Panc1 (cell line): ENCODE data around the gene CDK11B. TPM values are rescaled to one million over a fixed set of nuclear protein-coding genes. Genes with fewer than 3 reads are reported as not detected.
A peak's percentile ranks its signal among the peaks of the same experiment; 100 is the strongest.

Source experiments
- ATAC-seq: fragments of 200-7000 bp; cut with Tn5 transposase; 2 replicates; pipeline ENCODE4 v1.9.1; 2020; ENCODE audit warnings: mild to moderate bottlenecking, moderate library complexity
- BruUV-seq: library from RNA; stranded (reverse); fragments of 400-500 nt; replicated peaks from 2 replicates; lab custom pipeline; 2021; lab: Mats Ljungman, UMichigan
- CTCF ChIA-PET: fragments of 300-600 bp; sonication (Branson Sonifier 250); formaldehyde crosslinking; loops from one replicate; lab custom pipeline; 2022; ENCODE audit warnings: antibody characterized with exemption; lab: Charles Lee
- POLR2A ChIA-PET: fragments of 300-600 bp; sonication (Branson Sonifier 250); formaldehyde crosslinking; loops from one replicate; lab custom pipeline; 2022; ENCODE audit warnings: antibody characterized with exemption; lab: Charles Lee
- DNase-seq: peaks from one replicate; pipeline ENCODE4 v3.0.0-alpha.2; 2010; ENCODE audit warnings: low read depth, low spot score
- H3K27ac ChIP-seq: 2 replicates; pipeline ENCODE4 v1.5.1; 2011; ENCODE audit warnings: mild to moderate bottlenecking, low read length, inconsistent platforms
- H3K27me3 ChIP-seq: fragments of 200-500 bp; sonication (Bioruptor generic); 2 replicates; pipeline ENCODE4 v1.6.0; 2014; ENCODE audit warnings: low read length, inconsistent platforms; ENCODE audit not compliant: control insufficient read depth, insufficient read depth
- H3K36me3 ChIP-seq: fragments of 200-500 bp; sonication (Bioruptor generic); 2 replicates; pipeline ENCODE4 v1.5.1; 2014; ENCODE audit warnings: inconsistent platforms, mild to moderate bottlenecking, low read length, moderate library complexity; ENCODE audit not compliant: control insufficient read depth, insufficient read depth
- H3K4me1 ChIP-seq: 2 replicates; pipeline ENCODE4 v1.5.1; 2011; ENCODE audit warnings: inconsistent platforms, mild to moderate bottlenecking, low read length, moderate library complexity; ENCODE audit not compliant: control insufficient read depth, insufficient read depth
- H3K4me3 ChIP-seq, 2 experiments: 2 replicates each; pipeline ENCODE4 v1.5.1; 2011 to 2012; ENCODE audit warnings: low read depth in 2 of 2, low read length in 2 of 2, mild to moderate bottlenecking in 2 of 2, inconsistent platforms in 1 of 2, moderate library complexity in 1 of 2
- H3K9me3 ChIP-seq: fragments of 200-500 bp; sonication (Bioruptor generic); 2 replicates; pipeline ENCODE4 v1.5.1; 2014; ENCODE audit warnings: low read depth, mild to moderate bottlenecking, inconsistent platforms, low read length, moderate library complexity; ENCODE audit not compliant: control insufficient read depth, insufficient read depth
- CTCF ChIP-seq: fragments of 450-650 bp; IDR thresholded peaks from 2 replicates; pipeline ENCODE4 v1.5.1; 2017; ENCODE audit warnings: mild to moderate bottlenecking
- POLR2AphosphoS5 ChIP-seq: IDR thresholded peaks from 2 replicates; pipeline ENCODE4 v1.6.1; 2012; ENCODE audit warnings: mild to moderate bottlenecking, low read depth, low read length, moderate library complexity
- SIN3A ChIP-seq: IDR thresholded peaks from 2 replicates; pipeline ENCODE4 v1.6.1; 2012; ENCODE audit warnings: low read depth, mild to moderate bottlenecking, low read length, moderate library complexity, borderline replicate concordance; ENCODE audit not compliant: insufficient read depth
- TCF7L2 ChIP-seq: IDR thresholded peaks from 2 replicates; pipeline ENCODE4 v1.6.1; 2011; ENCODE audit warnings: mild to moderate bottlenecking, low read depth, low read length, inconsistent platforms
- in situ Hi-C: cut with HindIII; loops from 2 replicates; pipeline ENCODE4 v1.10.0; 2016; ENCODE audit warnings: low sequenced_read_pairs, low pct_unique_long_range_greater_than_20kb
- intact Hi-C: fragments of 100-400 bp; cut with micrococcal nuclease; formaldehyde crosslinking; loops from one replicate; pipeline ENCODE4 v1.10.0; 2022; ENCODE audit not compliant: unreplicated experiment
- total RNA-seq: library from RNA; stranded (reverse); gene quantifications from one replicate; pipeline ENCODE4 v1.2.1, GENCODE V29; 2021; ENCODE audit not compliant: unreplicated experiment
- TF ChIP-seq, protein P1 (sequence below), 2 experiments: IDR thresholded peaks; 2 replicates each; pipeline ENCODE4 v1.6.1; 2011 to 2012; ENCODE audit warnings: low read depth in 2 of 2, control low read depth in 1 of 2, low read length in 1 of 2, mild to moderate bottlenecking in 1 of 2, moderate library complexity in 1 of 2; ENCODE audit not compliant: insufficient read depth in 1 of 2

Gene CDK11B
- total RNA-seq, 1 experiment from 2014 or later = 36.5 TPM

DNA sequence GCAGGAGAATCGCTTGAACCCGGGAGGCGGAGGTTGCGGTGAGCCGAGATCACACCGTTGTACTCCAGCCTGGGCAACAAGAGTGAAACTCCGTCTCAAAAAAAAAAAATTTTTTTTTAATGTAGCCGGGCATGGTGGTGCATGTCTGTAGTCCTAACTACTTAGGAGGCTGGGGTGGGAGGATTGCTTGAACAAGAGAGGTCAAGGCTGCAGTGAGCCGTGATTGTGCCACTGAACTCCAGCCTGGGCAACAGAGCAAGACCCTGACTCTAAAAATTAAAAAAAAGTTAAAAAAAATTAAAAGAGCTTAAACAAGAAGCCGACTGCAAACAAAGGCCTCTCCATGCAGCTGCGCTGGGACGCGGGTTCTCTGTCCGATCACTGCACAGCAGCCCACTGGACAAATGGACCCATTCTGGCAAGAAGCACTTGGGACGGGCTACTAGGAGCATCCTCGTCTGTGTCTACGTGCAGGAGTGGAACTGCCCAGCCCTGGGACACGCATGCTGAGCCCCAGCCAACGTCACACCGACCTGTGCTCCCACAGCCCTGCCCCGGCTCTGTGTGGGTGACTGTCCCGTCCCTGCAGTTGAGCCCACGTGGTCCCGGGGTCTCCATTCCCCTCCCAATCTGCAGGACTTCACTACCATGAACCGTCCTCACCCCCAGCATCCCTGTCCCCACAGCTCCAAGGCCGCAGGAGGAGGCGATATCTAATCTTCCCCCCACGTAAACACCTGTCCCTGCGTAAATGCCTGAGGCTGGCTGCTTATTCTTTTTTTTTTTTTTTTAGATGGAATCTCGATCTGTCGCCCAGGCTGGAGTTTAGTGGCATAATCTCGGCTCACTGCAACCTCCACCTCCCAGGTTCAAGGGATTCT is 21.5 kb upstream of the CDK11B start:
- Histone ChIP-seq H3K9me3 (no peaks in the 10 kb centered on the region), H3K4me3 (no peak overlapping the region), H3K36me3 (no peaks in the 10 kb centered on the region), H3K27me3 (no peaks in the 10 kb centered on the region), H3K4me1 (peaks cover 25% of the 10 kb centered on the region), H3K27ac (no peak overlapping the region)
- TF ChIP-seq, protein P1, sequence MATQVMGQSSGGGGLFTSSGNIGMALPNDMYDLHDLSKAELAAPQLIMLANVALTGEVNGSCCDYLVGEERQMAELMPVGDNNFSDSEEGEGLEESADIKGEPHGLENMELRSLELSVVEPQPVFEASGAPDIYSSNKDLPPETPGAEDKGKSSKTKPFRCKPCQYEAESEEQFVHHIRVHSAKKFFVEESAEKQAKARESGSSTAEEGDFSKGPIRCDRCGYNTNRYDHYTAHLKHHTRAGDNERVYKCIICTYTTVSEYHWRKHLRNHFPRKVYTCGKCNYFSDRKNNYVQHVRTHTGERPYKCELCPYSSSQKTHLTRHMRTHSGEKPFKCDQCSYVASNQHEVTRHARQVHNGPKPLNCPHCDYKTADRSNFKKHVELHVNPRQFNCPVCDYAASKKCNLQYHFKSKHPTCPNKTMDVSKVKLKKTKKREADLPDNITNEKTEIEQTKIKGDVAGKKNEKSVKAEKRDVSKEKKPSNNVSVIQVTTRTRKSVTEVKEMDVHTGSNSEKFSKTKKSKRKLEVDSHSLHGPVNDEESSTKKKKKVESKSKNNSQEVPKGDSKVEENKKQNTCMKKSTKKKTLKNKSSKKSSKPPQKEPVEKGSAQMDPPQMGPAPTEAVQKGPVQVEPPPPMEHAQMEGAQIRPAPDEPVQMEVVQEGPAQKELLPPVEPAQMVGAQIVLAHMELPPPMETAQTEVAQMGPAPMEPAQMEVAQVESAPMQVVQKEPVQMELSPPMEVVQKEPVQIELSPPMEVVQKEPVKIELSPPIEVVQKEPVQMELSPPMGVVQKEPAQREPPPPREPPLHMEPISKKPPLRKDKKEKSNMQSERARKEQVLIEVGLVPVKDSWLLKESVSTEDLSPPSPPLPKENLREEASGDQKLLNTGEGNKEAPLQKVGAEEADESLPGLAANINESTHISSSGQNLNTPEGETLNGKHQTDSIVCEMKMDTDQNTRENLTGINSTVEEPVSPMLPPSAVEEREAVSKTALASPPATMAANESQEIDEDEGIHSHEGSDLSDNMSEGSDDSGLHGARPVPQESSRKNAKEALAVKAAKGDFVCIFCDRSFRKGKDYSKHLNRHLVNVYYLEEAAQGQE (IDR thresholded peaks at IDR 0.05; ENCODE audit: insufficient read depth in 1 of 2, low read depth in 2 of 2, low read length in 1 of 2) = no peak
- TF ChIP-seq SIN3A = no peak
- TF ChIP-seq CTCF = no peak
- TF ChIP-seq TCF7L2 = no peak
- no peak for TF ChIP-seq POLR2AphosphoS5
- ChIA-PET POLR2A (interaction anchor here (0.7 kb wide), 1 partner anchor 63 kb away, joined by 13 read pairs; no protein-coding TSS in a partner anchor), CTCF (interaction anchor here (0.7 kb wide), 1 partner anchor 14 kb away, joined by 3 read pairs; no protein-coding TSS in a partner anchor)
- intact Hi-C loops (no loop called here), in situ Hi-C loops (no loop called here)
- TSS peak; percentile 67 for BruUV-seq
- ATAC-seq = no peak
- DNase-seq = no peak

GRCh38 chr1:1678581-1679380 is 20.0 kb upstream of the CDK11B start:
- CTCF ChIA-PET = interaction anchor here (0.9 kb wide), 1 partner anchor 13 kb away, joined by 4 read pairs; no protein-coding TSS in a partner anchor
- no peak overlapping the region for H3K27ac ChIP-seq

More at GRCh38 chr1:1678581-1679380, 20.0 kb upstream of the CDK11B start:
- intact Hi-C loops (no loop called here), in situ Hi-C loops (no loop called here)
- BruUV-seq = no TSS peak
- POLR2A ChIA-PET = no interaction called here
- Histone ChIP-seq H3K36me3 (no peaks in the 10 kb centered on the region), H3K4me1 (peaks cover 25% of the 10 kb centered on the region), H3K27me3 (no peaks in the 10 kb centered on the region), H3K4me3 (no peak overlapping the region), H3K9me3 (no peaks in the 10 kb centered on the region)
- ATAC-seq (peak; percentile 78), DNase-seq (peak; percentile 12)
- TF ChIP-seq SIN3A (no peak), CTCF (no peak; the same call in 1 of the 2 replicates), POLR2AphosphoS5 (no peak), TCF7L2 (no peak)
- TF ChIP-seq, protein P1 (IDR thresholded peaks at IDR 0.05; ENCODE audit: insufficient read depth in 1 of 2, low read depth in 2 of 2, low read length in 1 of 2) = no peak
